PC-9 (cell line): ENCODE measurements around the gene STX2. TPM values are rescaled to one million over a fixed set of nuclear protein-coding genes. Genes with fewer than 3 reads are reported as not detected.

Experiments
- BruUV-seq: library from RNA; stranded (reverse); fragments of 400-500 nt; replicated peaks from 2 replicates; lab custom pipeline; 2021; lab: Mats Ljungman, UMichigan
- CTCF ChIA-PET: fragments of 300-600 bp; sonication (Branson Sonifier 250); formaldehyde crosslinking; loops from one replicate; lab custom pipeline; 2022; ENCODE audit warnings: antibody characterized with exemption; lab: Charles Lee
- POLR2A ChIA-PET: fragments of 300-600 bp; sonication (Branson Sonifier 250); formaldehyde crosslinking; loops from one replicate; lab custom pipeline; 2022; ENCODE audit warnings: antibody characterized with exemption; ENCODE audit not compliant: unreplicated experiment; lab: Charles Lee
- DNase-seq, 2 experiments: peaks; one replicate each; pipeline versions ENCODE4 v3.0.0 to v3.0.0-alpha.2; 2015 to 2022; ENCODE audit warnings: mixed read lengths in 1 of 2
- H2AFZ ChIP-seq: fragments of 200-600 bp; sonication (generic); 2 replicates; pipeline ENCODE4 v1.8.1; 2017; ENCODE audit warnings: antibody characterized with exemption
- H3F3A ChIP-seq: fragments of 200-600 bp; sonication (generic); 2 replicates; pipeline ENCODE4 v1.8.1; 2017; ENCODE audit warnings: antibody characterized with exemption, mild to moderate bottlenecking, low read depth; ENCODE audit not compliant: insufficient read depth
- H3K27ac ChIP-seq: fragments of 200-600 bp; sonication (generic); 2 replicates; pipeline ENCODE4 v1.6.1; 2016; ENCODE audit warnings: mixed run types
- H3K27me3 ChIP-seq: fragments of 200-600 bp; sonication (generic); 2 replicates; pipeline ENCODE4 v1.6.1; 2016; ENCODE audit warnings: low read depth, mixed run types; ENCODE audit not compliant: insufficient read depth
- H3K36me3 ChIP-seq: fragments of 200-600 bp; sonication (generic); 2 replicates; pipeline ENCODE4 v1.6.1; 2016; ENCODE audit warnings: low read depth, mixed run types
- H3K4me1 ChIP-seq: fragments of 200-600 bp; sonication (generic); replicated peaks from 2 replicates; pipeline ENCODE4 v1.6.1; 2016; ENCODE audit warnings: mixed run types; ENCODE audit not compliant: insufficient read depth
- H3K4me2 ChIP-seq: fragments of 200-600 bp; sonication (generic); 2 replicates; pipeline ENCODE4 v1.6.1; 2017; ENCODE audit warnings: mixed run types
- H3K4me3 ChIP-seq: fragments of 200-600 bp; sonication (generic); 2 replicates; pipeline ENCODE4 v1.6.1; 2016; ENCODE audit warnings: mixed run types
- H3K79me2 ChIP-seq: fragments of 200-600 bp; sonication (generic); 2 replicates; pipeline ENCODE4 v1.6.1; 2017; ENCODE audit warnings: low read depth, mixed run types
- H3K9me2 ChIP-seq: fragments of 200-600 bp; sonication (generic); 2 replicates; pipeline ENCODE4 v1.8.1; 2017; ENCODE audit warnings: mild to moderate bottlenecking; ENCODE audit not compliant: insufficient read depth
- H3K9me3 ChIP-seq: fragments of 200-600 bp; sonication (generic); 2 replicates; pipeline ENCODE4 v1.8.1; 2016; ENCODE audit warnings: low read depth; ENCODE audit not compliant: insufficient read depth
- H4K20me1 ChIP-seq: fragments of 200-600 bp; sonication (generic); 2 replicates; pipeline ENCODE4 v1.8.1; 2017; ENCODE audit not compliant: insufficient read depth
- EZH2 ChIP-seq: fragments of 200-600 bp; sonication (generic); IDR thresholded peaks from 2 replicates; pipeline ENCODE4 v1.8.0; 2017; ENCODE audit warnings: antibody characterized with exemption, low read depth
- intact Hi-C: fragments of 100-400 bp; cut with micrococcal nuclease; formaldehyde crosslinking; loops from one replicate; pipeline ENCODE4 v1.10.0; 2022; ENCODE audit not compliant: unreplicated experiment
- total RNA-seq: library from RNA; stranded (reverse); gene quantifications from 2 replicates; pipeline ENCODE4 v1.2.3, GENCODE V29; 2021
- TF ChIP-seq, protein P1 (sequence below): fragments of 200-600 bp; sonication (generic); conservative IDR thresholded peaks from 2 replicates; pipeline ENCODE4 v1.6.1; 2017; ENCODE audit warnings: mixed run types, antibody characterized with exemption, mild to moderate bottlenecking, moderate library complexity

STX2 gene
- total RNA-seq, 1 experiment from 2014 or later: 9.7 TPM

DNA sequence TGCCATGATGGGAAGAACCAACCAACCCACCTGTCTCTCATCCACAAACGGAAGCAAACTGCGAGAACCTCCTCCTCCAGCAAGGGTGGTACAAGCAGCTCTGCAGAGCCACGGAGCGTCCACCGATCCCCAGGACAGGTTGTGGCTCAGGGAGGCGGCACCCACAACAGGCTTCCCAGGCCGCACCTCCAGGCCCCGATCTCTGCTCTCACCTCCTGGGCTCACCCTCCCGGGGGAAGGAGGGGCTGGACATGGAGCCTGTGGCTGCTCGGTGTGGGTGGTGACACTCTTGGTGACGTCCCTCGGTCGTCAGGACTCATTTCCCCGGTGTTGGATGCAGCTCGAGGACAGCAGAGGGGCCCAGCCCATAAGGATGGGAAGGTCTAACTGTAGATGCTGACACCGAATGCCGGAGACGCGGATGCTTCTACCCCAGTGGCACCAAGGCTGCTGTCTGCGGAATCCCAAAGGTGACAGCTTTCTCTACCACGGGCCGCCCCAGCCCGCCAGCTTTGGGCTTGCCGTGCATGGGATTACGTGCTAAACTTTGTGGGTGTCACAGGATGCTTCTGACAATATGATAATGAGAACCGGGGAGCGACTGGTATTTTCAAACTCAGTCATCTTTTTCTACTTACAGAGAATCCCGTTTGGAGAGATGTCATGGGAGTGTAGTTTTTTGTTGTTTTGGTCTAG is 58.0 kb downstream of the STX2 start:
- 0 out of 2 replicates have a peak, but pooled peaks cover 7% of the 10 kb centered on the region for H3K9me3 ChIP-seq
- H3K79me2 ChIP-seq: no peaks in the 10 kb centered on the region
- no peak overlapping the region for H3K4me3 ChIP-seq
- H4K20me1 ChIP-seq: no peaks in the 10 kb centered on the region
- no peak overlapping the region for H3K27ac ChIP-seq
- H3K27me3 ChIP-seq: peaks cover 60% of the 10 kb centered on the region
- intact Hi-C loops: no loop called here
- no peak overlapping the region for H3K4me2 ChIP-seq
- ChIA-PET CTCF (no interaction called here), POLR2A (no interaction called here)
- TF ChIP-seq EZH2: no peak
- TF ChIP-seq, protein P1, sequence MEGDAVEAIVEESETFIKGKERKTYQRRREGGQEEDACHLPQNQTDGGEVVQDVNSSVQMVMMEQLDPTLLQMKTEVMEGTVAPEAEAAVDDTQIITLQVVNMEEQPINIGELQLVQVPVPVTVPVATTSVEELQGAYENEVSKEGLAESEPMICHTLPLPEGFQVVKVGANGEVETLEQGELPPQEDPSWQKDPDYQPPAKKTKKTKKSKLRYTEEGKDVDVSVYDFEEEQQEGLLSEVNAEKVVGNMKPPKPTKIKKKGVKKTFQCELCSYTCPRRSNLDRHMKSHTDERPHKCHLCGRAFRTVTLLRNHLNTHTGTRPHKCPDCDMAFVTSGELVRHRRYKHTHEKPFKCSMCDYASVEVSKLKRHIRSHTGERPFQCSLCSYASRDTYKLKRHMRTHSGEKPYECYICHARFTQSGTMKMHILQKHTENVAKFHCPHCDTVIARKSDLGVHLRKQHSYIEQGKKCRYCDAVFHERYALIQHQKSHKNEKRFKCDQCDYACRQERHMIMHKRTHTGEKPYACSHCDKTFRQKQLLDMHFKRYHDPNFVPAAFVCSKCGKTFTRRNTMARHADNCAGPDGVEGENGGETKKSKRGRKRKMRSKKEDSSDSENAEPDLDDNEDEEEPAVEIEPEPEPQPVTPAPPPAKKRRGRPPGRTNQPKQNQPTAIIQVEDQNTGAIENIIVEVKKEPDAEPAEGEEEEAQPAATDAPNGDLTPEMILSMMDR: no peak
- no TSS peak for BruUV-seq
- no peaks in the 10 kb centered on the region for H3K36me3 ChIP-seq
- H3F3A ChIP-seq: no peaks in the 10 kb centered on the region
- no peak for DNase-seq
- no peak overlapping the region for H2AFZ ChIP-seq
- no peaks in the 10 kb centered on the region for H3K4me1 ChIP-seq
- H3K9me2 ChIP-seq: no peaks in the 10 kb centered on the region

DNA sequence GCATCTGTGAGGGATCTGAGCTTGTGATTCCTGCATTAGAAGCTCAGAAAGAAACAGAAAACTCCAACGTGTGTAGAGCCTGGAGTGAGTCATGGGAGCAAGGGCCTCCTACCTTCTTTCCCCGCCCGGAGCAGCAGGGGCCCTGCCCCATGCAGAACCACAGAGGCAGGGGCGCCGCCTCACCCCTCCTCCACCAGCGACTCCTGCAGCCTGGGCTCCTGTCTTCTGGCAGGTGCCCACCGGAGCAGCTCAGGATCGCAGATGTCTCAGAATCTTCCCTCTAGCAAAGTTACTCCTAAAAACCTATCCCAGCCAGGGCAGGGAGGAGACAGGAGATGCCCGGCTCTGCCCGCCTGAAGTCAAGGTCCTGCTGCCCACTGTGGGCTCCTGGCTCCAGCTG is 58.7 kb downstream of the STX2 start:
- 0 out of 2 replicates have a peak, but pooled peaks cover 6% of the 10 kb centered on the region for H3K9me3 ChIP-seq
- no peaks in the 10 kb centered on the region for H3K36me3 ChIP-seq
- ChIA-PET CTCF (no interaction called here), POLR2A (no interaction called here)
- no peaks in the 10 kb centered on the region for H3K9me2 ChIP-seq
- BruUV-seq: no TSS peak
- H3K4me3 ChIP-seq: no peak overlapping the region
- H3K79me2 ChIP-seq: no peaks in the 10 kb centered on the region
- H4K20me1 ChIP-seq: no peaks in the 10 kb centered on the region
- DNase-seq: no peak
- intact Hi-C loops: no loop called here
- no peaks in the 10 kb centered on the region for H3F3A ChIP-seq
- no peaks in the 10 kb centered on the region for H3K4me1 ChIP-seq
- peaks cover 67% of the 10 kb centered on the region for H3K27me3 ChIP-seq
- no peak overlapping the region for H2AFZ ChIP-seq
- H3K4me2 ChIP-seq: no peak overlapping the region
- TF ChIP-seq, protein P1: no peak
- no peak for TF ChIP-seq EZH2
- H3K27ac ChIP-seq: no peak overlapping the region

DNA sequence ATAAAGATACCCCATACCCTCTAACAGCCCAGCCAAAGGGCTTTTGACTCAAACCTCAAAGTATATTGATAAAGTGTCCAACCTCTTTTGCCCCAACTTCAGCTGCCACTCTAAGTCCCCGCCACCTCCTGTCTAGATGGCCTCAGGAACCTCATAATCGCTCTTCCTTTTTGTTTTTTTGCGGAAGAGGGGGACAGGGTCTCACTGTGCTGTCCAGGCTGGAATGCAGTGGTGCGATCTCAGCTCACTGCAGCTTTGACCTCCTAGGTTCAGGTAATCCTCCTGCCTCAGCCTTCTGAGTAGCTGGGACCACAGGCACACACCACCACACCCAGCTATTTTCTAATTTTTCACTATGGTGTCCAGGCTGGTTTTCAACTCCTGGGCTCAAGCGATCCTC is 60.3 kb downstream of the STX2 start:
- no TSS peak for BruUV-seq

More for the DNA sequence above, 60.3 kb downstream of the STX2 start:
- Histone ChIP-seq H4K20me1 (no peaks in the 10 kb centered on the region), H3K27ac (no peak overlapping the region), H3K79me2 (no peaks in the 10 kb centered on the region), H2AFZ (no peak overlapping the region), H3K27me3 (peaks cover 78% of the 10 kb centered on the region), H3K9me3 (no peaks in the 10 kb centered on the region), H3K4me2 (no peak overlapping the region), H3K36me3 (no peaks in the 10 kb centered on the region), H3K9me2 (no peaks in the 10 kb centered on the region), H3F3A (no peaks in the 10 kb centered on the region), H3K4me1 (no peaks in the 10 kb centered on the region), H3K4me3 (no peak overlapping the region)
- intact Hi-C loops: no loop called here
- no peak for DNase-seq
- CTCF ChIA-PET: no interaction called here
- no peak for TF ChIP-seq EZH2
- TF ChIP-seq, protein P1: no peak
- POLR2A ChIA-PET: no interaction called here
